ENCODE measurements around the gene KIAA2012.

The KIAA2012 gene

GRCh38 chr2:202157211-202157990, 84.3 kb downstream of the KIAA2012 start:
- no peak for FAIRE-seq

GRCh38 chr2:202158796-202159195, 85.7 kb downstream of the KIAA2012 start:
- no peak for FAIRE-seq

- no peak for FAIRE-seq
Observed at GRCh38 chr2:202161151-202161835, 88.2 kb downstream of the KIAA2012 start.

- FAIRE-seq: no peak
Observed at GRCh38 chr2:202164411-202164810, 91.4 kb downstream of the KIAA2012 start.

- no peak for FAIRE-seq
Observed at GRCh38 chr2:202165208-202165607, 92.2 kb downstream of the KIAA2012 start.

GRCh38 chr2:202165945-202166344, 92.9 kb downstream of the KIAA2012 start:
- FAIRE-seq: no peak

GRCh38 chr2:202169131-202169530, 96.1 kb downstream of the KIAA2012 start:
- FAIRE-seq: no peak

GRCh38 chr2:202169832-202170424, 96.9 kb downstream of the KIAA2012 start:
- FAIRE-seq: no peak

- FAIRE-seq: no peak
Observed at GRCh38 chr2:202171241-202171825, 98.3 kb downstream of the KIAA2012 start.

GRCh38 chr2:202172439-202173211, 99.6 kb downstream of the KIAA2012 start:
- no peak for FAIRE-seq

GRCh38 chr2:202178346-202178958, 105.4 kb downstream of the KIAA2012 start:
- peak; percentile 94 for FAIRE-seq

- FAIRE-seq: no peak
Observed at GRCh38 chr2:202184557-202184956, 111.5 kb downstream of the KIAA2012 start.

GRCh38 chr2:202185156-202185555, 112.1 kb downstream of the KIAA2012 start:
- no peak for FAIRE-seq

- FAIRE-seq: no peak
Observed at GRCh38 chr2:202186641-202187202, 113.7 kb downstream of the KIAA2012 start.

GRCh38 chr2:202187570-202187969, 114.5 kb downstream of the KIAA2012 start:
- no peak for FAIRE-seq

GRCh38 chr2:202193305-202193704, 120.2 kb downstream of the KIAA2012 start:
- FAIRE-seq: no peak

- no peak for FAIRE-seq
Observed at GRCh38 chr2:202193881-202194353, 120.9 kb downstream of the KIAA2012 start.

GRCh38 chr2:202194418-202194817, 121.4 kb downstream of the KIAA2012 start:
- FAIRE-seq: no peak

GRCh38 chr2:202196727-202197126, 123.7 kb downstream of the KIAA2012 start:
- FAIRE-seq: no peak

GRCh38 chr2:202201220-202202160, 128.4 kb downstream of the KIAA2012 start:
- no peak for FAIRE-seq

GRCh38 chr2:202203348-202203747, 130.3 kb downstream of the KIAA2012 start:
- no peak for FAIRE-seq

Measured in TTC549 (cell line).